KMS-11 (cell line): ENCODE results near the gene DNAJC3.
"Not testable (repeated sequence)": the region's sequence is repeated elsewhere in the genome, so short reads cannot be mapped to it uniquely, and the experiment has no call there.

Source experiments
- H2AFZ ChIP-seq: fragments of 200-600 bp; sonication (generic); 2 replicates; pipeline ENCODE4 v1.6.1; 2016; ENCODE audit warnings: antibody characterized with exemption, mixed run types, low read depth
- H3K27ac ChIP-seq: fragments of 200-600 bp; sonication (generic); 2 replicates; pipeline ENCODE4 v1.6.1; 2016; ENCODE audit warnings: mild to moderate bottlenecking, mixed run types
- H3K27me3 ChIP-seq: fragments of 200-600 bp; sonication (generic); 2 replicates; pipeline ENCODE4 v1.6.1; 2017; ENCODE audit warnings: mild to moderate bottlenecking, low read depth, mixed run types, moderate library complexity; ENCODE audit not compliant: insufficient read depth
- H3K36me3 ChIP-seq: fragments of 200-600 bp; sonication (generic); 2 replicates; pipeline ENCODE4 v1.6.1; 2017; ENCODE audit warnings: mild to moderate bottlenecking, mixed run types; ENCODE audit not compliant: insufficient read depth
- H3K4me1 ChIP-seq: fragments of 200-600 bp; sonication (generic); 2 replicates; pipeline ENCODE4 v1.6.1; 2016; ENCODE audit warnings: mild to moderate bottlenecking, low read depth, mixed run types; ENCODE audit not compliant: poor library complexity, severe bottlenecking
- H3K4me2 ChIP-seq: fragments of 200-600 bp; sonication (generic); 2 replicates; pipeline ENCODE4 v1.7.0; 2016; ENCODE audit warnings: mild to moderate bottlenecking, mixed run types
- H3K4me3 ChIP-seq: fragments of 200-600 bp; sonication (generic); IDR thresholded peaks from 2 replicates; pipeline ENCODE4 v1.6.1; 2017; ENCODE audit warnings: low read depth, low read length, mixed read lengths; ENCODE audit not compliant: insufficient read depth
- H3K79me2 ChIP-seq: fragments of 200-600 bp; sonication (generic); 2 replicates; pipeline ENCODE4 v1.6.1; 2016; ENCODE audit warnings: low read depth, mixed run types; ENCODE audit not compliant: insufficient read depth
- H3K9ac ChIP-seq: fragments of 200-600 bp; sonication (generic); 2 replicates; pipeline ENCODE4 v1.6.1; 2016; ENCODE audit warnings: mild to moderate bottlenecking, mixed run types
- H4K20me1 ChIP-seq: fragments of 200-600 bp; sonication (generic); 2 replicates; pipeline ENCODE4 v1.6.1; 2016; ENCODE audit warnings: mild to moderate bottlenecking, mixed run types; ENCODE audit not compliant: insufficient read depth
- TF ChIP-seq, protein P1 (sequence below): fragments of 200-600 bp; sonication (generic); conservative IDR thresholded peaks from 2 replicates; pipeline ENCODE4 v1.6.1; 2017; ENCODE audit warnings: low read depth, mild to moderate bottlenecking, antibody characterized with exemption, low read length, moderate library complexity, mixed read lengths

DNAJC3 gene

DNA sequence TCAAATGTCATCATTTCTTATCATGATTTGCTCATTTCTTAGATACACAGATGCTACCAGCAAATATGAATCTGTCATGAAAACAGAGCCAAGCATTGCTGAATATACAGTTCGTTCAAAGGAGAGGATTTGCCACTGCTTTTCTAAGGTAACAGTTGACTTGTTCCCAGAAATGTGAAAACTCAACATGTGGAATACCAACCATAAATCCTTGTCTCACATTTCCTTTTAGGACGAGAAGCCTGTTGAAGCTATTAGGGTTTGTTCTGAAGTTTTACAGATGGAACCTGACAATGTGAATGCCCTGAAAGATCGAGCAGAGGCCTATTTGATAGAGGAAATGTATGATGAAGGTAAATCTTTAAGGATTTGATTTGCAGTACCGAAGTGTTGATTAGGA, 86.7 kb downstream of the DNAJC3 start:
- Histone ChIP-seq H4K20me1 (no peaks in the 10 kb centered on the region), H3K4me1 (peaks cover 10% of the 10 kb centered on the region), H2AFZ (no peak overlapping the region), H3K79me2 (no peaks in the 10 kb centered on the region), H3K36me3 (no peaks in the 10 kb centered on the region), H3K4me2 (no peak overlapping the region), H3K27ac (no peak overlapping the region), H3K27me3 (no peaks in the 10 kb centered on the region), H3K9ac (no peak overlapping the region), H3K4me3 (no peak overlapping the region)
- TF ChIP-seq, protein P1, sequence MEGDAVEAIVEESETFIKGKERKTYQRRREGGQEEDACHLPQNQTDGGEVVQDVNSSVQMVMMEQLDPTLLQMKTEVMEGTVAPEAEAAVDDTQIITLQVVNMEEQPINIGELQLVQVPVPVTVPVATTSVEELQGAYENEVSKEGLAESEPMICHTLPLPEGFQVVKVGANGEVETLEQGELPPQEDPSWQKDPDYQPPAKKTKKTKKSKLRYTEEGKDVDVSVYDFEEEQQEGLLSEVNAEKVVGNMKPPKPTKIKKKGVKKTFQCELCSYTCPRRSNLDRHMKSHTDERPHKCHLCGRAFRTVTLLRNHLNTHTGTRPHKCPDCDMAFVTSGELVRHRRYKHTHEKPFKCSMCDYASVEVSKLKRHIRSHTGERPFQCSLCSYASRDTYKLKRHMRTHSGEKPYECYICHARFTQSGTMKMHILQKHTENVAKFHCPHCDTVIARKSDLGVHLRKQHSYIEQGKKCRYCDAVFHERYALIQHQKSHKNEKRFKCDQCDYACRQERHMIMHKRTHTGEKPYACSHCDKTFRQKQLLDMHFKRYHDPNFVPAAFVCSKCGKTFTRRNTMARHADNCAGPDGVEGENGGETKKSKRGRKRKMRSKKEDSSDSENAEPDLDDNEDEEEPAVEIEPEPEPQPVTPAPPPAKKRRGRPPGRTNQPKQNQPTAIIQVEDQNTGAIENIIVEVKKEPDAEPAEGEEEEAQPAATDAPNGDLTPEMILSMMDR: no peak

DNA sequence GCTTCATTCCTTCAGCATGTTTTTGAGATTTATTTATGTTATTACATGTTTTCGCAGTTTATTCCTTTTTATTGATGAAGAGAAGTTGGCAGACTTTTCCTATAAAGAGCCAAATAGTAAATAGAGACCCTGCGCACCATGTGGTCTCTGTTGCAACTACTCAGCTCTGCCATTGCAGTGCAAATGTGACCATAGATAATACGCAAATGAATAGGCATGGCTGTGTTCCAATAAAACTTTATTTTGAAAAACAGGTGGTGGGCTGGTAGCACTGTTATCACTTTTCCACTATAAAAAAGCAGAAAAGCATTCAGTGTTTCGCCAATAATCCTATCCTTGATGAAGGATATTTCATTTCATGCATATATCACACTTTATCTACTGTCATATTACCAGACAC, 95.0 kb downstream of the DNAJC3 start:
- Histone ChIP-seq H3K79me2 (no peaks in the 10 kb centered on the region), H3K4me1 (peaks cover 32% of the 10 kb centered on the region), H2AFZ (no peak overlapping the region), H4K20me1 (no peaks in the 10 kb centered on the region), H3K4me2 (no peak overlapping the region), H3K27me3 (no peaks in the 10 kb centered on the region), H3K9ac (no peak overlapping the region), H3K36me3 (no peaks in the 10 kb centered on the region), H3K4me3 (no peak overlapping the region), H3K27ac (no peak overlapping the region)
- TF ChIP-seq, protein P1: no peak

DNA sequence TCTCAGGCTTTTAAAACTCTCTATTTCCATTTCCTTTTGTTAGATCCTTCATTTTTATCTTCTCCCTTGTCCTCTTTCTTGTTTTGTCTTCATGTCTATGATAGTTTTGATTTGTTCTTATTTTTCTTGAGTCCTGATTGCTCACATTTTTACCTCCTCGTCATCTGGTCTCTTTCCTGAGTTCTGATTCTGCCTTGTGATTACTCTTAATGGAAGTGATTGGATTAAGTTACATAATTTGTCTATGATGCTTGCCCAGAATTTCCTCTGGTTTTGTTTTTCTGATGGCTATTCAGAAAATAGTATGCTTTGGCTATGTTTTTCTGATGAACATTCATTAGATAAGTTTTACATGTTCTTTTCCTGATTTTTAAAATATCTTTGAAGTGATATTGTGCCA, 102.6 kb downstream of the DNAJC3 start:
- Histone ChIP-seq H3K9ac (no peak overlapping the region), H3K4me2 (no peak overlapping the region), H3K4me3 (no peak overlapping the region), H2AFZ (no peak overlapping the region), H3K4me1 (no peaks in the 10 kb centered on the region), H4K20me1 (no peaks in the 10 kb centered on the region), H3K27me3 (no peaks in the 10 kb centered on the region), H3K36me3 (no peaks in the 10 kb centered on the region), H3K27ac (no peak overlapping the region), H3K79me2 (no peaks in the 10 kb centered on the region)
- TF ChIP-seq, protein P1: no peak

DNA sequence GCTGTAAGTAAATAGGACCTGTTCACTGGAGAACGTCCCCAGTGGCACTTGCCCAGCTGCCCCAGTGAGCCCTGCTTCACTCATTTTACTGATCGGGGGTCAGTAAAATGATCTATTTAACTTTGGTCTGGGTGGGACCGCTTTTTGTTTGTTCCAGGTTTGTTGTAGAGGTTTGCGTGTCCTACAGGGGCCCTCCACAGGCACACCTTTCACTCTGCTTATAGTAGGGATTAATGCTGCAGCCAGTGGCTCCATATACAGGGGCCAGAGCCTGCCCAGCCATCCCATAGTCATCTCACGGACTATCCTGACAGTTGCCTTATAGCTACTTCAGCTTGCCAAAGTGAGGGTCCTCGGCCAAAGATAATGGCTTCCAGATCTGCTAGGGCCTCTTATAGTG, 104.1 kb downstream of the DNAJC3 start:
- H3K36me3 ChIP-seq: no peaks in the 10 kb centered on the region

DNA sequence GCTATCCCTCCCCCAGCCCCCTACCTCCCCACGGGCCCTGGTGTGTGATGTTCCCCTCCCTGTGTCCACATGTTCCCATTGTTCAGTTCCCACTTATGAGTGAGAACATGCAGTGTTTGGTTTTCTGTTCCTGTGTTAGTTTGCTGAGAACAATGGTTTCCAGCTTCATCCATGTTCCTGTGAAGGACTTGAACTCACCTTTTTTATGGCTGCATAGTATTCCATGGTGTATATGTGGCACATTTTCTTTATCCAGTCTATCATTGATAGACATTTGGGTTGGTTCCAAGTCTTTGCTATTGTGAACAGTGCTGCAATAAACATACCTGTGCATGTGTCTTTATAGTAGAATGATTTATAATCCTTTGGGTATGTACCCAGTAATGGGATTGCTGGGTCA, 105.0 kb downstream of the DNAJC3 start:
- not testable (repeated sequence) for H3K9ac ChIP-seq, H3K36me3 ChIP-seq, H2AFZ ChIP-seq, H3K4me2 ChIP-seq, H4K20me1 ChIP-seq, H3K27me3 ChIP-seq, H3K4me3 ChIP-seq, H3K4me1 ChIP-seq, H3K79me2 ChIP-seq, H3K27ac ChIP-seq

More for the DNA sequence above, 104.1 kb downstream of the DNAJC3 start:
- no peaks in the 10 kb centered on the region for H3K4me1 ChIP-seq
- no peaks in the 10 kb centered on the region for H3K79me2 ChIP-seq
- no peak overlapping the region for H3K4me2 ChIP-seq
- no peak overlapping the region for H3K9ac ChIP-seq
- no peak overlapping the region for H3K4me3 ChIP-seq
- TF ChIP-seq, protein P1: no peak
- no peak overlapping the region for H3K27ac ChIP-seq
- no peaks in the 10 kb centered on the region for H4K20me1 ChIP-seq
- no peaks in the 10 kb centered on the region for H3K27me3 ChIP-seq
- H2AFZ ChIP-seq: no peak overlapping the region
